SK-N-MC (cell line): ENCODE data around the gene BSN.

Source experiments
- DNase-seq: peaks from one replicate; pipeline ENCODE4 v3.0.0-alpha.2; 2011; ENCODE audit warnings: low read depth, low spot score
- H3K27ac ChIP-seq: fragments of 200-600 bp; sonication (generic); 2 replicates; pipeline ENCODE4 v1.5.1; 2016; ENCODE audit warnings: mixed run types
- H3K36me3 ChIP-seq: fragments of 200-600 bp; sonication (generic); 2 replicates; pipeline ENCODE4 v1.6.1; 2017; ENCODE audit warnings: antibody characterized with exemption, low read length, mixed read lengths; ENCODE audit not compliant: insufficient read depth
- H3K4me3 ChIP-seq: fragments of 200-600 bp; sonication (generic); 2 replicates; pipeline ENCODE4 v1.5.1; 2016
- H3K9ac ChIP-seq: fragments of 200-600 bp; sonication (generic); 2 replicates; pipeline ENCODE4 v1.8.0; 2017; ENCODE audit warnings: mixed run types, mixed read lengths; ENCODE audit not compliant: insufficient read length
- H3K9me3 ChIP-seq: fragments of 200-600 bp; sonication (generic); 2 replicates; pipeline ENCODE4 v1.6.1; 2017; ENCODE audit warnings: low read depth, mild to moderate bottlenecking, antibody characterized with exemption, low read length, moderate library complexity, mixed read lengths
- EZH2 ChIP-seq: fragments of 200-600 bp; sonication (generic); IDR thresholded peaks from one replicate; pipeline ENCODE4 v1.6.1; 2017; ENCODE audit warnings: antibody characterized with exemption
- FOXP2 ChIP-seq: optimal IDR thresholded peaks from 2 replicates; pipeline ENCODE3; 2011; ENCODE audit warnings: mild to moderate bottlenecking, moderate library complexity; ENCODE audit not compliant: insufficient read depth; ENCODE audit errors: extremely low read length, control extremely low read depth
- POLR2AphosphoS5 ChIP-seq: IDR thresholded peaks from 2 replicates; pipeline ENCODE4 v1.6.1; 2012; ENCODE audit warnings: mild to moderate bottlenecking, low read depth, low read length, borderline replicate concordance

Gene BSN

DNA sequence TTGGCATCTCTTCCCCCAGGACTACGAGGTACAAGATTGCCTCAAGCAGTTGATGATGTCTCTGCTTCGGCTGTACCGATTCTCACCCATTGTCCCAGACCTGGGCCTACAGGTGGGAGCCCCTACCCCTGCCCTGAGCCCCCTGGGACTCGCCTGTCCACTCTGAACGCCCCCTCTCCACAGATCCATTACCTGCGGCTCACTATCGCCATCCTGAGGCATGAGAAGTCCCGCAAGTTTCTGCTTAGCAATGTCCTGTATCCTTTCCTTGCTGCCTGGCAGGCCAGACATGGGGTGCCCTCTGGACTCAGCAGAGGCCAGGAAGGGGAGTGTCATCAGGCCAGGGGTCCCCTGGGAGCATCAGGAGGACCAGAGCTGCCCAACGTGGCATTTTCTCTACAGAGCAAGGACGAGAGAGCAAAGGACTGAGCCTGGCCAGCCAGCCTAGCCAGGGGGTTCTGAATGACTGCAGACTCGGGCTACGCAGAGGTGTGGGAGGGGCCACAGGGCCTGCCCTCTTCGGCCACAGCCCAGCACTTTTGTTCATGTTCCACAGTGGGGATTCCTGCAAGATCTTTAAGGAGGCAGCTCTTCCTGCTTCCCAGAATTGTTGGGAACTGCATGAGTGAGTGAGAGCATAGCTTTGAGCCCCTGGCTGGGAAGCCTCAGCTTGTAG is 146.3 kb downstream of the BSN start:
- no peak for TF ChIP-seq POLR2AphosphoS5
- TF ChIP-seq FOXP2: no peak
- no peak for TF ChIP-seq EZH2
- no peak overlapping the region for H3K9ac ChIP-seq

DNA sequence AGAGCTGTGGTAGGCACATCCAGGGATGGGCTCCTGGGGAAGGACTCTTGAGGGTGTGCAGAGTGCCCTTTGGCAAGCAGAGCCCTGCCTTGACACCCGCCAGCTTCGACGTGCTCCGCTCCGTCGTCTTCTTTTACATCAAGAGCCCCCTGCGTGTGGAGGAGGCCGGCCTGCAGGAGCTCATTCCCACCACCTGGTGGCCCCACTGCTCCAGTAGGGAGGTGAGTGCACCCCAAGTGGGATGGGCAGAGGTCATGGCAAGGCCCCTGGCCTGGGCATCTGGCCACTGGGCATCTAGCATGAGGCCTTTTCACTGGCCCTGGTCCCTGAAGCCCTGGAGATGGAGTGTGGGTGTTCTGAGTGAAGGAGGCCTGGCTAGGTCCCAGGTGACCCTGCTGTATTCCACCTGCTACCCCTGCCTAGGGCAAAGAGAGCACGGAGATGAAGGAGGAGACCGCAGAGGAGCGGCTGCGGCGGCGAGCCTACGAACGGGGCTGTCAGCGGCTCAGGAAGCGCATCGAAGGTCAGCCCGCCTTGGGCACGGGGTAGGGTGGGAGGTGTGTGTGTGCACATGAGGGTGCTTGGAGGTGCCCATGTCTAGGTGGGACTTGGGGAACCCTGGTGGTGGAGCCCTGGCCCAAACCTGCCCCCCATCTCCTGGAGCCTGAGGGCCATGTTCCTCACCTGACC is 147.3 kb downstream of the BSN start:
- TF ChIP-seq FOXP2 (no peak), EZH2 (no peak), POLR2AphosphoS5 (no peak)
- no peak for DNase-seq
- no peaks in the 10 kb centered on the region for H3K9me3 ChIP-seq
- H3K4me3 ChIP-seq: no peak overlapping the region
- H3K36me3 ChIP-seq: no peaks in the 10 kb centered on the region
- no peak overlapping the region for H3K9ac ChIP-seq
- H3K27ac ChIP-seq: no peak overlapping the region

More for the DNA sequence above, 146.3 kb downstream of the BSN start:
- H3K27ac ChIP-seq: no peak overlapping the region
- no peaks in the 10 kb centered on the region for H3K36me3 ChIP-seq
- no peaks in the 10 kb centered on the region for H3K9me3 ChIP-seq
- DNase-seq: no peak
- no peak overlapping the region for H3K4me3 ChIP-seq

DNA sequence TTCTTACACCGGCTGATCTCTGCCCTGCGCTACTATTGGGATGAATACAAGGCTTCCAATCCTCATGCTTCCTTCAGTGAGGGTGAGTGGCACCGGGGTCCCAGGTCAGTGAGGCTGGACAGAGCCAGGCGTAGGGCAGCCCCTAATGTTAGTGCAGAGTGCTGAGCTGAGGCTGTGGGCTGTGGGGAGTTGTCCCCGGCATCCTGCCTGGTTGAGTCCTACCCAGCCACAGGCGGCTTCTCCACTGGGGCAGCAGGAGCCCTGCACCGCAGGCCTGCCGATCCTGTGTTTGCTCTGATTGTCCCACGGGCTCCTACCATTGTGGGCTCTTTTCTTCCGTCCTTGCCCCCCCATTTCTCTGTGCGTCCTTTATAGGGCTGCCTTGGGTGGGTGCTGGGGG is 148.4 kb downstream of the BSN start:
- no peak for DNase-seq
- no peaks in the 10 kb centered on the region for H3K9me3 ChIP-seq
- no peak overlapping the region for H3K9ac ChIP-seq
- H3K4me3 ChIP-seq: no peak overlapping the region
- H3K36me3 ChIP-seq: no peaks in the 10 kb centered on the region
- H3K27ac ChIP-seq: no peak overlapping the region
- TF ChIP-seq POLR2AphosphoS5 (no peak), FOXP2 (no peak), EZH2 (no peak)

GRCh38 chr3:49703443-49703927 is 149.2 kb downstream of the BSN start:
- TF ChIP-seq POLR2AphosphoS5: no peak
- no peak for TF ChIP-seq FOXP2
- TF ChIP-seq EZH2: no peak
- DNase-seq: no peak
- H3K9ac ChIP-seq: no peak overlapping the region
- H3K27ac ChIP-seq: no peak overlapping the region
- H3K9me3 ChIP-seq: no peaks in the 10 kb centered on the region
- no peaks in the 10 kb centered on the region for H3K36me3 ChIP-seq
- no peak overlapping the region for H3K4me3 ChIP-seq

DNA sequence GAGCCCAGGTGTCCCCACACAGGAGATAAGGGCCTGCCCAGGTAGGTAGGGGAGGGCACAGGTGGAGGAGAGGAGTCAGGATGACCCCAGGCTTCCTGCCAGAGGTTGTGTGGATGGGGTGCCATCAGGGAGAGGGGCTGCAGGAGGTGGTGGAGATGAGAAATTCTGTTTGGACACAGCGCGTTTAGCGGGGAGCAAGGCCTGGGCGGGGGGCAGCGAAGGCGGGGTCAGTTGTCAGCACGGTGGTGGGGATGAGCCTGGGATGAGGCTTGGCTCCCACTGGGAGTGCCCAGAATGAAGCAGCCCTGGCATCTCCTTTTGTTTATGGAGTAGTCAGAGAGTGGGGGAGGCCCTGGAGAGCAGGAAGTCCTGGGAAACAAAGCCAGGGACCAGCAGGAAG is 149.7 kb downstream of the BSN start:
- no peak overlapping the region for H3K4me3 ChIP-seq
- DNase-seq: no peak
- no peak overlapping the region for H3K9ac ChIP-seq
- no peaks in the 10 kb centered on the region for H3K9me3 ChIP-seq
- no peak overlapping the region for H3K27ac ChIP-seq
- no peaks in the 10 kb centered on the region for H3K36me3 ChIP-seq
- no peak for TF ChIP-seq POLR2AphosphoS5
- TF ChIP-seq FOXP2: no peak
- TF ChIP-seq EZH2: no peak

GRCh38 chr3:49704629-49705028 is 150.4 kb downstream of the BSN start:
- no peak overlapping the region for H3K27ac ChIP-seq
- H3K9me3 ChIP-seq: no peaks in the 10 kb centered on the region
- no peak overlapping the region for H3K4me3 ChIP-seq
- H3K36me3 ChIP-seq: no peaks in the 10 kb centered on the region
- no peak overlapping the region for H3K9ac ChIP-seq
- no peak for TF ChIP-seq POLR2AphosphoS5
- no peak for TF ChIP-seq EZH2
- TF ChIP-seq FOXP2: no peak
- DNase-seq: no peak

DNA sequence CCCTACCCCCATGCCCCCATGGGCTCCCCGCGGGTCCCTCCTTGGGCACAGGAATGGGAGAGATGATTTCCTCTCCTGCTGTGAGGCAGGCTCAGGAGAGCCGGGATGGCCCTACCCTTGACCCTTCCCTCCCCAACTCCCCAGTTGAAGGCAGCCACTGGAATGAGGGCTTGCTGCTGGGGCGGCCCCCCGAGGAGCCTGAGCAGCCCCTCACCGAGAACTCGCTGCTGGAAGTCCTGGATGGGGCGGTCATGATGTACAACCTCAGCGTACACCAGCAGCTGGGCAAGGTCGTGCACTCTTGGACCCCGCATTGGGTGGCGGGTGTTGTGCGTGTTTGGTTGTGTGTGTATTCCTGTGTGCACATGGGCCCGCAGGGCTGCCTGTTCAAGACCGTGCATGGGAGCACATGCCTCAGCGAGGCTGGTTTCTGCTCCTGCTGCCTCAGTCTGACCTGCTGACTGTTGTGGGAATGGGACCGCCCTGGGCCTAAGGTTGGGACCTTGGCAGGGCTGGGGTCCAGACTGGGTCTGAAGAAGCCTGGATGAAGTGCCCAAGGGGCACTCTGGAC is 151.2 kb downstream of the BSN start:
- H3K9ac ChIP-seq: no peak overlapping the region
- DNase-seq: no peak
- no peaks in the 10 kb centered on the region for H3K36me3 ChIP-seq
- H3K4me3 ChIP-seq: no peak overlapping the region
- H3K9me3 ChIP-seq: no peaks in the 10 kb centered on the region
- H3K27ac ChIP-seq: no peak overlapping the region
- TF ChIP-seq FOXP2 (no peak), EZH2 (no peak), POLR2AphosphoS5 (no peak)

DNA sequence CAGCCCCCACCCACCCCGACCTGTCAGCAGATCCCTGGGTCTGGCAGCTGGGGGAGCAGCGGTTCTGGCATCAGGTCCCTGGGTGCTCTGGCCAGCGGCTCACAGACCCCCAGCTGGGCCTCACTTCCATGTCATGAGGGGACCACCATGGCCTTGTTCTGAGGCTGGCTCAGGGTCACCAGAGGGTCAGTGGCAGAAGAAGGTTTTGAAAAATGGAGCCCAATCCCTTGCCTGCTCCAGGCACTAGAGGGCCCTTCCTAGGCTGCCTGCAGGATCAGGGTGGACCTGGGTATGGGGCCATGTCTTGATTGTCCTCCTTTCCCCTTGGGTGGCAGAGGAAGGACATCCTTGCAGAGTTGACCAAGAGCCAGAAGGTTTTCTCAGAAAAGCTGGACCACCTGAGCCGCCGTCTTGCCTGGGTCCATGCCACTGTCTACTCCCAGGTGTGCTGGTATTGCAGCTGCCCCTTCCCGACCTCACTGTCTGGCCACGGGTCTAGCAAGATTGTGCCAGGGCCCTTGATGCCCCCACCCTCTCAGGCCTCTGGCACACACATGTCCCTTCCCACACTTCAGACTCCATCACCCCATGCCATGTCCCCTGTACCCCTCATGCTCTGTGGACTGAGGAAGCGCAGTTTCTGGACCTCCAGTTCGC is 152.3 kb downstream of the BSN start:
- Histone ChIP-seq H3K4me3 (no peak overlapping the region), H3K9ac (no peak overlapping the region), H3K9me3 (no peaks in the 10 kb centered on the region), H3K36me3 (no peaks in the 10 kb centered on the region), H3K27ac (no peak overlapping the region)
- TF ChIP-seq POLR2AphosphoS5: no peak
- no peak for DNase-seq
